Activated CD4-positive, alpha-beta T cell treated with anti-CD3 and anti-CD28 coated beads for 4 hours (primary cell): ENCODE results near the gene ZNF709.
A peak's percentile ranks its signal among the peaks of the same experiment; 100 is the strongest.
"Not testable (repeated sequence)": the region's sequence is repeated elsewhere in the genome, so short reads cannot be mapped to it uniquely, and the experiment has no call there.

ENCODE experiments used
- DNase-seq, 2 donors: peaks; one replicate each; pipeline ENCODE4 v3.0.0-alpha.2; 2020

The ZNF709 gene

GRCh38 chr19:12450844-12451243 lies 33.8 kb downstream of the ZNF709 start:
- no peak for DNase-seq

GRCh38 chr19:12448808-12449207 lies 35.8 kb downstream of the ZNF709 start:
- no peak for DNase-seq

- peak; percentile 97 to 99 for DNase-seq
Observed at GRCh38 chr19:12440541-12441316, 43.9 kb downstream of the ZNF709 start, which contains the start of gene ZNF443. ZNF443 (minus strand) TSS chr19:12441021; CDS start chr19:12440914, 107 bp downstream.

GRCh38 chr19:12439686-12440540 lies 44.7 kb downstream of the ZNF709 start:
- DNase-seq = peak; percentile 58 to 64

GRCh38 chr19:12430726-12431299 lies 53.8 kb downstream of the ZNF709 start:
- not testable (repeated sequence) for DNase-seq

- no peak for DNase-seq
Observed at GRCh38 chr19:12425888-12426274, 58.7 kb downstream of the ZNF709 start.

- DNase-seq = no peak
Observed at GRCh38 chr19:12425236-12425887, 59.3 kb downstream of the ZNF709 start.

GRCh38 chr19:12417273-12417672 lies 67.3 kb downstream of the ZNF709 start:
- not testable (repeated sequence) for DNase-seq

- DNase-seq = no peak
Observed at GRCh38 chr19:12411893-12412292, 72.7 kb downstream of the ZNF709 start.
